GM12872 (cell line): ENCODE measurements around the gene PTHLH.

ENCODE experiments used
- CTCF ChIP-seq: IDR thresholded peaks from 3 replicates; pipeline ENCODE4 v1.5.1; 2011; ENCODE audit warnings: low read depth, mild to moderate bottlenecking, low read length, moderate library complexity; ENCODE audit not compliant: insufficient read depth

Gene PTHLH

DNA sequence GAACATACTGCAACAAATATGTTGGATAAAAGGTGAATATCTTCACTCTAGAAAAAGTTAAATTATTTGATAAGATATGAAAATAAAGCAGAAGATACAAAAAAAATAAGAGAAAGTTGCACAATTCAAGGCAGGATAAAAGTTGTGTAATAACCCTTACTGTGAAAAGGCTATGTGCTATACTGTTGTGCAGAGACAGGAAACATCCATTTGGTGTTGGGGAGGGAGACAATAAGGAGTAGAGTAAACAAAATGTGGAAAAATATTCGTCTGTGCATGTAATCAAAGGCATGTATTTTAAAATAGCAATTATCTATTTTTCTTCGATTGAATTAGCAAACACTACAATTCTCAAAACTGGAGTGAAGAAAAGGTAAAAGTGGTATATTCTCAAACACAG, 34.8 kb downstream of the PTHLH start:
- no peak for TF ChIP-seq CTCF

- no peak for TF ChIP-seq CTCF
These were observed 36.3 kb downstream of the PTHLH start for GRCh38 chr12:27936196-27936595.

DNA sequence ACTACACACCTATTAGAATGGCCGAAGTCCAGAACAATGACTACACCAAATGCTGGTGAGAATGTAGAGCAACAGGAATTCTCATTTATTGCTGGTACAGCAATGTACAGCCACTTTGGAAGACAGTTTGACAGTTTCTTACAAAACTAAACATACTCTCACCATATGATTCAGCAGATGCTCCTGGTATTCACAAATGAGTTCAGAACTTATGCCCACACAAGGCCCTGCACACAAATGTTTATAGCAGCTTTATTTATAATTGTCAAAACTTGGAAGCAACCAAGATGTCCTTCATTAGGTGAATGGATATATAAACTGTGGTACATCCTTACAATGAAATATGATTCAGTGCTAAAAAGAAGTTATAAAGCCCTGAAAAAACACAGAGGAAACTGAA, 38.3 kb downstream of the PTHLH start:
- TF ChIP-seq CTCF = no peak

DNA sequence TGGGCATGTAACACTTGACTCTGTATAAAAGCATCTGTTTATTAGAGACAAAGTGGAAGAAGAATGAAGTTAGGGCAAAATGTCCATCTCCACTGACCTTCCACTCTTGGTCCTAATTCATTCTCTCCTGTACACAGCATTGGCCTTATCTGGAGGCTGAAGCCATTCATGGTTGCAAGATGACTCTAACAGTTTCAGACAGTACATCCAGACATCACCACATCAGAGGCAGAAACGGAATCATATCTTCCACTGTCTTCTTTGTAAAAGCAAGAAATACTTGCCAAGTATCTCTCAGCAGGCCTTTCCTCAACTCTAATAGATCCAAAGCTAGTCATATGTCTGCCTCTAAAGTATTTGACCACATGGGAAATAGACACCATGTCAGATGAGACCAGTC, 41.1 kb downstream of the PTHLH start:
- TF ChIP-seq CTCF = no peak

DNA sequence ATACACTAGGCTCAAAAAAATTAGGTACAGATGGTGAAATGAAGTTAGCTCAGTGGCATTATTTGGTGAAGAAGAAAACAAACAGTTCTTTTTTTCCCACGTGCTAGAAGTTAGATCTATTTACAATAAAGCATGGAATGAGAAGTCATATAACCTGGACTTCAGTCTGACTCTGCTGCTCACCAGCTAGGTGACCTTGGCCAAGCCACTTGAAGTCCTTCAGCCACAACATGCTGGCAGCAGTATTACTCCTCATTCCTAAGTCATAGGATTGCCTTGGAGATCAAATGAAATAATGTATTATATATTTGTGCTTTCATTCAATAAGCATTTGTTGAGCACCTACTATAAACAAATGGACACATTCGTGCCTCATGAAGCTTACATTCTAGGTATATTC, 45.2 kb downstream of the PTHLH start:
- TF ChIP-seq CTCF = no peak

GRCh38 chr12:27924350-27925135, 48.0 kb downstream of the PTHLH start:
- no peak for TF ChIP-seq CTCF

GRCh38 chr12:27922531-27923139, 49.9 kb downstream of the PTHLH start:
- no peak for TF ChIP-seq CTCF
